ENCODE data around the gene RNF13.

GRCh38 chr3:149784064-149784704, 28.8 kb upstream of the RNF13 start:
- TF ChIP-seq CTCF (IDR thresholded peaks at IDR 0.05) (no peak), POLR2A (IDR thresholded peaks at IDR 0.05) (no peak)
